HEK293T (cell line): ENCODE results near the gene ZNF433.
"Not testable (repeated sequence)": the region's sequence is repeated elsewhere in the genome, so short reads cannot be mapped to it uniquely, and the experiment has no call there.

ENCODE experiments used
- CTCF ChIA-PET: fragments of 350-600 bp; formaldehyde crosslinking; extraction: SDS; loops from one replicate; lab custom pipeline; 2021; ENCODE audit warnings: antibody characterized with exemption, inconsistent platforms; lab: Yijun Ruan, JAX
- POLR2A ChIA-PET: fragments of 350-600 bp; formaldehyde crosslinking; extraction: SDS; loops from one replicate; lab custom pipeline; 2020; ENCODE audit warnings: antibody characterized with exemption, inconsistent platforms; lab: Yijun Ruan, JAX
- DNase-seq: peaks from one replicate; pipeline ENCODE4 v3.0.0; 2012; ENCODE audit warnings: mixed read lengths; ENCODE audit errors: extremely low spot score
- ARNT ChIP-seq: fragments of 450-650 bp; IDR thresholded peaks from 2 replicates; pipeline ENCODE4 v1.6.1; 2017; ENCODE audit warnings: mild to moderate bottlenecking
- BHLHE40 ChIP-seq: fragments of 450-650 bp; IDR thresholded peaks from 2 replicates; pipeline ENCODE4 v1.6.1; 2016; ENCODE audit warnings: mild to moderate bottlenecking, moderate library complexity, borderline replicate concordance
- CTBP1 ChIP-seq: fragments of 450-650 bp; IDR thresholded peaks from 2 replicates; pipeline ENCODE4 v1.6.1; 2016; ENCODE audit warnings: borderline replicate concordance
- ELF4 ChIP-seq: fragments of 450-650 bp; IDR thresholded peaks from 2 replicates; pipeline ENCODE4 v1.6.1; 2017; ENCODE audit warnings: antibody characterized with exemption
- FOXA1 ChIP-seq: fragments of 450-650 bp; IDR thresholded peaks from 2 replicates; pipeline ENCODE4 v1.6.1; 2016; ENCODE audit warnings: mild to moderate bottlenecking
- FOXK2 ChIP-seq: fragments of 450-650 bp; IDR thresholded peaks from 2 replicates; pipeline ENCODE4 v1.6.1; 2016; ENCODE audit warnings: mild to moderate bottlenecking
- FOXM1 ChIP-seq: fragments of 450-650 bp; IDR thresholded peaks from 2 replicates; pipeline ENCODE4 v1.6.1; 2017; ENCODE audit warnings: mild to moderate bottlenecking, borderline replicate concordance
- HDGF ChIP-seq: fragments of 450-650 bp; IDR thresholded peaks from 2 replicates; pipeline ENCODE4 v1.6.1; 2017; ENCODE audit warnings: antibody characterized with exemption, borderline replicate concordance
- L3MBTL2 ChIP-seq: fragments of 450-650 bp; conservative IDR thresholded peaks from 2 replicates; pipeline ENCODE4 v1.6.1; 2016; ENCODE audit warnings: mild to moderate bottlenecking
- LEF1 ChIP-seq: fragments of 450-650 bp; IDR thresholded peaks from 2 replicates; pipeline ENCODE4 v1.6.1; 2017; ENCODE audit warnings: mild to moderate bottlenecking, borderline replicate concordance
- NFRKB ChIP-seq: fragments of 450-650 bp; IDR thresholded peaks from 2 replicates; pipeline ENCODE4 v1.6.1; 2016; ENCODE audit warnings: mild to moderate bottlenecking, moderate library complexity
- SP1 ChIP-seq: fragments of 450-650 bp; IDR thresholded peaks from 2 replicates; pipeline ENCODE4 v1.6.1; 2017
- SUZ12 ChIP-seq: fragments of 450-650 bp; IDR thresholded peaks from 2 replicates; pipeline ENCODE4 v1.6.1; 2016; ENCODE audit warnings: mild to moderate bottlenecking
- TARDBP ChIP-seq: fragments of 450-650 bp; IDR thresholded peaks from 2 replicates; pipeline ENCODE4 v1.6.1; 2016
- ZNF384 ChIP-seq: fragments of 450-650 bp; IDR thresholded peaks from 2 replicates; pipeline ENCODE4 v1.6.1; 2016
- TF ChIP-seq, protein P1 (sequence below): fragments of 450-650 bp; IDR thresholded peaks from 2 replicates; pipeline ENCODE4 v1.6.1; 2016

Gene ZNF433

DNA sequence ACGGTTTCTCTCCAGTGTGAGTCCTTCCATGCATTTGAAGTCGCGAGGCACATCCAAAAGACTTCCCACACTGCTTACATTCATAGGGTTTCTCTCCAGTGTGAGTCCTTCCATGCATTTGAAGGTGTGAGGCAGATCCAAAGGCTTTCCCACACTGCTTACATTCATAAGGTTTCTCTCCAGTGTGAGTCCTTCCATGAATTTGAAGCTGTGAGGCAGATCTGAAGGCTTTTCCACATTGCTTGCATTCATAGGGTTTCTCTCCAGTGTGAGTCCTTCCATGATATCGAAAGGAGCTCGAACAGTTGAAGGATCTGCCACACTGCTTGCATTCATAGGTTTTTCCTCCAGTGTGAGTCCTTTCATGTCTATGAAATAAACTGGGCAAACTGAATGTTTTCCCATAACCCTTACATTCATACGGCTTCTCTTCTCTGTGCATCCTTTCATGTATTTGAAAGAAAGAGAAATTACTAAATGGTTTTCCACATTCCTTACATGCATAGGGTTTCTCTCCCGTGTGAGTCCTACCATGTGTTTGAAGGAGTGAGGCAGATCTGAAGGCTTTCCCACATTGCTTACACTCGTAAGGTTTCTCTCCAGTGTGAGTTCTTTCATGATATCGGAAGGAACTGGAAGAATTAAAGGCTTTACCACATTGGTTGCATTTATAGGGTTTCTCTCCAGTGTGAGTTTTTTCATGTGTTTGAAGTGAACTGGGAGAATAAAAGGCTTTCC lies 20.3 kb downstream of the ZNF433 start:
- ChIA-PET POLR2A (no interaction called here), CTCF (no interaction called here)
- no peak for DNase-seq
- no peak for TF ChIP-seq L3MBTL2
- TF ChIP-seq ZNF384: no peak
- no peak for TF ChIP-seq TARDBP
- TF ChIP-seq CTBP1: no peak
- TF ChIP-seq SP1: no peak
- no peak for TF ChIP-seq FOXM1
- TF ChIP-seq NFRKB: no peak
- no peak for TF ChIP-seq BHLHE40
- no peak for TF ChIP-seq ELF4
- no peak for TF ChIP-seq HDGF
- no peak for TF ChIP-seq LEF1
- TF ChIP-seq, protein P1, sequence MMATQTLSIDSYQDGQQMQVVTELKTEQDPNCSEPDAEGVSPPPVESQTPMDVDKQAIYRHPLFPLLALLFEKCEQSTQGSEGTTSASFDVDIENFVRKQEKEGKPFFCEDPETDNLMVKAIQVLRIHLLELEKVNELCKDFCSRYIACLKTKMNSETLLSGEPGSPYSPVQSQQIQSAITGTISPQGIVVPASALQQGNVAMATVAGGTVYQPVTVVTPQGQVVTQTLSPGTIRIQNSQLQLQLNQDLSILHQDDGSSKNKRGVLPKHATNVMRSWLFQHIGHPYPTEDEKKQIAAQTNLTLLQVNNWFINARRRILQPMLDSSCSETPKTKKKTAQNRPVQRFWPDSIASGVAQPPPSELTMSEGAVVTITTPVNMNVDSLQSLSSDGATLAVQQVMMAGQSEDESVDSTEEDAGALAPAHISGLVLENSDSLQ: no peak
- no peak for TF ChIP-seq FOXA1
- no peak for TF ChIP-seq SUZ12

DNA sequence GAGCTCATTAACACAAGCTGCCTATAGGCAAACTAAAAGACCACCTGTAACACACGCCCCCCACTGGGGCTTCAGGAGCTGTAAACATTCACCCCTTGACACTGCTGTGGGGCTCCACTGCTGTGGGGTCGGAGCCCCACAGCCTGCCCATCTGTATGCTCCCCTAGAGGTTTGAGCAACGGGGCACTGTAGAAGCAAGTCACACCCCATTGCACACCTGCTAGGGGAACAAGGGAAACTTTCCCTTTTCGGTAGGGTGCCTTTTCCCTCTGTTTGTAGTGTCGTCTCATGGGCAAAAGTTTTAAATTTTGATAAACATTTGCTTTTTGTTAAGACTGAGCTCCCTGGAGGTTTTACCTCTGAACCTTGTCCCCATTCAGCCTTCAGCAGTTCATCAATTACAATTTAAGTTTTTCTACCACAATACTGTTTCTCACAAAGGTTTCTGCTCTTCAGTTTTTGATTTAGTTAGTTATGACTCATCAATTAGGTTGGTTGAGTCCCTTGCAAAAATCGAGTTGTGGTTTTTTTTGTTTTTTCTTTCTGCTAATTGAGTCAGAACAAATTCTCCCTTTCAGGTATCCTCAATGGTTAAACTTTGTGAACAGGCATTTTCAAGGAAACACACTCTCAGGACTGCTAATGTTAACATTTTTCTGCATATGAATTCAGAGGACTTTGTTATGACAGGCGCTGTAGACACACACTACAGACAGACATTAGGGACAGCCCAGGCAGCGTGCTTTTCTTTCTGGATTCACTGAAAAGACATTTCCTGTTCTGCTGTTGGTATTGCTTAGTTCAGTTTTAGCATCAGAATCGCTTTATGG lies 35.1 kb downstream of the ZNF433 start:
- POLR2A ChIA-PET: no interaction called here
- no peak for DNase-seq
- CTCF ChIA-PET: no interaction called here
- TF ChIP-seq FOXM1 (no peak), FOXA1 (no peak), LEF1 (no peak), BHLHE40 (no peak)

DNA sequence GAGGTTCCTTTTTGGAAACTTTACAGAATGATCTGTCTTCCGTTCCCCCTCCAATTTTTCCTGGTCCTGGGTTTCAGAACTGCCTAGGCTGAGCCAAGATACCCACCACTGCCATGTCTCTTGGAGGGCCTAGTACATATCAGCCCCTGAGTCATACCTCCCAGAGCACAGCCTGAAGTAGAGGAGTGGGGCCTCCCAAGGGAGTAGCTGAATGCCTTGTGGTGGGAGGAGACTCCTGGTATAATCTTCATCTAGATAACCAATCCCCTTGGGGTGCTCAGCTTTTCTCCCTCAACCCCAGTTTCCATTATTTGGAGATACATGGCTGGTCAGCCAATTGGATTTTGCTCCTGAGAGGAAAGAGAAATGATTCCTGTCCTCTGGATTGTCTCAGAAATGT lies 40.3 kb downstream of the ZNF433 start:
- no peak for DNase-seq
- ChIA-PET CTCF (no interaction called here), POLR2A (no interaction called here)
- TF ChIP-seq NFRKB (no peak), HDGF (no peak), ZNF384 (no peak), SUZ12 (no peak), ARNT (no peak), BHLHE40 (no peak), FOXK2 (no peak), FOXM1 (no peak), TARDBP (no peak), FOXA1 (no peak), CTBP1 (no peak), LEF1 (no peak), ELF4 (no peak), SP1 (no peak), L3MBTL2 (no peak)
- TF ChIP-seq, protein P1: no peak

DNA sequence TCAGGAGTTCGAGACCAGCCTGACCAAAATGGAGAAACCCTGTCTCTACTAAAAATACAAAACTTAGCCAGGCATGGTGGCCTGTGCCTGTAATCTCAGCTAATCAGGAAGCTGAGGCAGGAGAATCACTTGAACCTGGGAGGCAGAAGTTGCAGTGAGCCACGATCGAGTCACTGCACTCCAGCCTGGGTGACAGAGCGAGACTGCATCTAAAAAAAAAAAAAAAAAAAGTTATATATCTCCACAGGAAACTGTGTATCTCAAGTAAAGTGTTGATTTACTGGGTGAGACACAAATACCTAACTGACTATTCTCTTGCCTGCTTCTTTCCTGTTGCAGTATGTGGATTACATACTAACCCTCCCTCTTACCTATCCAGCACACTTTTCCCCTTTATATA lies 43.6 kb downstream of the ZNF433 start:
- DNase-seq, POLR2A ChIA-PET: not testable (repeated sequence)

DNA sequence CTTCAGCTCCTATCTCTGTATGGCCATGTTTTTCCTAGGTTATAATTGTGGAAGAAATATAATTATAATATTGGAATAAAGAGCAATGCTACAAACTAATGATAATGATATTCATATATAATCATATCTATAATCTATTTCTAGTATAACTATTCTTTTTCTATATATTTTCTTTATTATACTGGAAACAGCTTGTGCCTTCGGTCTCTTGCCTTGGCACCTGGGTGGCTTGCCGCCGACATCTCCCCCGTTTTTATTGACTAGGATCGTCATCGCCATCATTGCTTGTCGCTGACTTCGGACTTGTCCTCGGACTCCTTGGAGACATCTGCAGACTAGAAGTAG lies 46.4 kb downstream of the ZNF433 start:
- ChIA-PET POLR2A (no interaction called here), CTCF (no interaction called here)
- no peak for DNase-seq
- no peak for TF ChIP-seq LEF1
- TF ChIP-seq NFRKB: no peak
- no peak for TF ChIP-seq BHLHE40
- no peak for TF ChIP-seq FOXK2
- TF ChIP-seq ELF4: no peak
- TF ChIP-seq, protein P1: no peak
- TF ChIP-seq L3MBTL2: no peak
- TF ChIP-seq SP1: no peak
- no peak for TF ChIP-seq HDGF
- TF ChIP-seq FOXM1: no peak
- no peak for TF ChIP-seq SUZ12
- TF ChIP-seq CTBP1: no peak

More for the DNA sequence above, 43.6 kb downstream of the ZNF433 start:
- CTCF ChIA-PET: not testable (repeated sequence)
